Stimulated activated CD4-positive, alpha-beta T cell treated with anti-CD3 and anti-CD28 coated beads, Interleukin-4, amount 100 ng/mL, for 48 hours (primary cell): ENCODE results near the gene SARDH.

Experiments used
- DNase-seq, 2 donors: peaks; one replicate each; pipeline ENCODE4 v3.0.0-alpha.2; 2020; ENCODE audit warnings: low read depth in 2 of 2

Gene SARDH

GRCh38 chr9:133733796-133734533 lies 4.2 kb downstream of the SARDH start:
- no peak for DNase-seq

GRCh38 chr9:133733421-133733795 lies 4.7 kb downstream of the SARDH start:
- DNase-seq = no peak

- DNase-seq = no peak
These were observed 5.3 kb downstream of the SARDH start for GRCh38 chr9:133732639-133733408.

- DNase-seq = no peak
These were observed 6.1 kb downstream of the SARDH start for GRCh38 chr9:133731876-133732638.

- DNase-seq = no peak
These were observed 7.0 kb downstream of the SARDH start for GRCh38 chr9:133730994-133731715.

- no peak for DNase-seq
These were observed 8.4 kb downstream of the SARDH start for GRCh38 chr9:133729617-133730281.

GRCh38 chr9:133728856-133729616 lies 9.1 kb downstream of the SARDH start:
- no peak for DNase-seq

- DNase-seq = no peak
These were observed 10.2 kb downstream of the SARDH start for GRCh38 chr9:133727876-133728441.

GRCh38 chr9:133727277-133727875 lies 10.8 kb downstream of the SARDH start:
- DNase-seq = no peak

- peak; percentile 35 to 40 for DNase-seq
These were observed 11.5 kb downstream of the SARDH start for GRCh38 chr9:133726401-133727276.

GRCh38 chr9:133725886-133726285 lies 12.3 kb downstream of the SARDH start:
- no peak for DNase-seq

GRCh38 chr9:133718563-133719315 lies 19.4 kb downstream of the SARDH start:
- no peak for DNase-seq

- DNase-seq = no peak
These were observed 20.8 kb downstream of the SARDH start for GRCh38 chr9:133717113-133718031.

- no peak for DNase-seq
These were observed 21.5 kb downstream of the SARDH start for GRCh38 chr9:133716564-133717112.

GRCh38 chr9:133715866-133716563 lies 22.1 kb downstream of the SARDH start:
- DNase-seq = no peak

GRCh38 chr9:133715295-133715865 lies 22.8 kb downstream of the SARDH start:
- no peak for DNase-seq
